GM23338 (cell line): Measurements from ENCODE around the gene MYO1E. TPM values are rescaled to one million over a fixed set of nuclear protein-coding genes. Genes with fewer than 3 reads are reported as not detected.

Source experiments
- ATAC-seq: fragments of 200-7000 bp; cut with Tn5 transposase; 3 replicates; pipeline ENCODE4 v1.9.1; 2020
- DNase-seq: peaks from one replicate; pipeline ENCODE4 v3.0.0-alpha.2; 2015; ENCODE audit warnings: low spot score
- H2AFZ ChIP-seq: fragments of 200-600 bp; sonication (generic); 2 replicates; pipeline ENCODE4 v1.8.0; 2016; ENCODE audit warnings: antibody characterized with exemption, mild to moderate bottlenecking, moderate library complexity
- H3F3A ChIP-seq: fragments of 200-600 bp; sonication (generic); replicated peaks from 2 replicates; pipeline ENCODE4 v1.8.0; 2017; ENCODE audit warnings: antibody characterized with exemption, mixed run types, low read depth
- H3K27ac ChIP-seq: fragments of 200-600 bp; sonication (generic); 2 replicates; pipeline ENCODE4 v1.6.1; 2016; ENCODE audit warnings: low read depth
- H3K27me3 ChIP-seq: fragments of 200-600 bp; sonication (generic); 2 replicates; pipeline ENCODE4 v1.8.0; 2016; ENCODE audit warnings: mild to moderate bottlenecking, mixed run types, moderate library complexity; ENCODE audit not compliant: insufficient read depth
- H3K36me3 ChIP-seq: fragments of 200-600 bp; sonication (generic); 2 replicates; pipeline ENCODE4 v1.8.0; 2016; ENCODE audit warnings: mild to moderate bottlenecking; ENCODE audit not compliant: insufficient read depth
- H3K4me1 ChIP-seq: fragments of 200-600 bp; sonication (generic); 2 replicates; pipeline ENCODE4 v1.8.0; 2016; ENCODE audit warnings: mild to moderate bottlenecking, moderate library complexity; ENCODE audit not compliant: insufficient read depth
- H3K4me2 ChIP-seq: fragments of 200-600 bp; sonication (generic); 2 replicates; pipeline ENCODE4 v1.7.1; 2017; ENCODE audit warnings: mixed run types
- H3K4me3 ChIP-seq: fragments of 200-600 bp; sonication (generic); 2 replicates; pipeline ENCODE4 v1.6.1; 2016; ENCODE audit warnings: mixed run types
- H3K79me2 ChIP-seq: fragments of 200-600 bp; sonication (generic); replicated peaks from 2 replicates; pipeline ENCODE4 v1.8.0; 2017; ENCODE audit warnings: mild to moderate bottlenecking; ENCODE audit not compliant: insufficient read depth
- H3K9me2 ChIP-seq: fragments of 200-600 bp; sonication (generic); 2 replicates; pipeline ENCODE4 v1.8.0; 2017; ENCODE audit not compliant: insufficient read depth
- H4K20me1 ChIP-seq: fragments of 200-600 bp; sonication (generic); replicated peaks from 2 replicates; pipeline ENCODE4 v1.8.0; 2017; ENCODE audit warnings: mild to moderate bottlenecking; ENCODE audit not compliant: insufficient read depth
- H3K27ac Mint-ChIP-seq: 2 replicates; pipeline ENCODE4 v1.8.0; 2020; ENCODE audit warnings: inconsistent platforms, mild to moderate bottlenecking, moderate library complexity, mixed read lengths
- H3K27me3 Mint-ChIP-seq: 3 replicates; pipeline ENCODE4 v1.8.0; 2022; ENCODE audit warnings: low read depth, mild to moderate bottlenecking, moderate library complexity, mixed read lengths, inconsistent platforms; ENCODE audit not compliant: insufficient read depth, poor library complexity
- H3K36me3 Mint-ChIP-seq: 3 replicates; pipeline ENCODE4 v1.8.0; 2021; ENCODE audit warnings: low read depth, mild to moderate bottlenecking, inconsistent platforms, moderate library complexity, mixed read lengths
- H3K4me1 Mint-ChIP-seq: 3 replicates; pipeline ENCODE4 v1.8.0; 2020; ENCODE audit warnings: mild to moderate bottlenecking, inconsistent platforms, mixed read lengths
- H3K4me3 Mint-ChIP-seq: 3 replicates; pipeline ENCODE4 v1.8.0; 2021; ENCODE audit warnings: moderate library complexity, mild to moderate bottlenecking, inconsistent platforms, mixed read lengths
- H3K9me3 Mint-ChIP-seq: 3 replicates; pipeline ENCODE4 v1.8.0; 2020; ENCODE audit warnings: moderate library complexity, mild to moderate bottlenecking, inconsistent platforms, mixed read lengths
- CREB1 ChIP-seq: fragments of 250-450 bp; sonication (Bioruptor Pico); IDR thresholded peaks from 2 replicates; pipeline ENCODE4 v1.5.0; 2020; ENCODE audit warnings: low read depth, mild to moderate bottlenecking, moderate library complexity
- CTCF ChIP-seq, 2 experiments: fragments of 200-600 bp in 1 of 2; sonication (generic) in 1 of 2; conservative IDR thresholded peaks; 2 replicates each; pipeline versions ENCODE4 v1.5.1 to v1.6.1; 2016 to 2017; ENCODE audit warnings: antibody characterized with exemption in 2 of 2, low read depth in 2 of 2, mild to moderate bottlenecking in 2 of 2, moderate library complexity in 1 of 2
- ETS1 ChIP-seq: IDR thresholded peaks from 2 replicates; pipeline ENCODE4 v1.6.1; 2016; ENCODE audit warnings: antibody characterized with exemption
- EZH2 ChIP-seq: fragments of 200-600 bp; sonication (generic); IDR thresholded peaks from one replicate; pipeline ENCODE4 v1.8.0; 2017; ENCODE audit warnings: antibody characterized with exemption, mild to moderate bottlenecking, low read depth; ENCODE audit not compliant: unreplicated experiment
- JUNB ChIP-seq: IDR thresholded peaks from one replicate; pipeline ENCODE4 v1.6.1; 2016; ENCODE audit warnings: antibody characterized with exemption; ENCODE audit not compliant: unreplicated experiment
- NANOG ChIP-seq: IDR thresholded peaks from 2 replicates; pipeline ENCODE4 v1.6.1; 2016; ENCODE audit warnings: antibody characterized with exemption, borderline replicate concordance
- POLR2AphosphoS5 ChIP-seq: IDR thresholded peaks from 2 replicates; pipeline ENCODE4 v1.6.1; 2016; ENCODE audit warnings: antibody characterized with exemption, low read depth
- REST ChIP-seq: IDR thresholded peaks from one replicate; pipeline ENCODE4 v1.6.1; 2018; ENCODE audit warnings: antibody characterized with exemption; ENCODE audit not compliant: unreplicated experiment
- ZNF114 ChIP-seq: fragments of 250-450 bp; sonication (Bioruptor Pico); IDR thresholded peaks from 2 replicates; pipeline ENCODE4 v1.5.0; 2020; ENCODE audit warnings: mild to moderate bottlenecking, moderate library complexity
- polyA plus RNA-seq: library from polyadenylated mRNA; unstranded; fragments of >200 nt; fragmentation: Nextera tagmentation; extraction: Ambion mirVana; gene quantifications from 2 replicates; pipeline ENCODE4 v1.2.1, GENCODE V29; 2016
- total RNA-seq: library from RNA; depleted of rRNA; stranded (reverse); fragments of >200 nt; shearing (Covaris generic); gene quantifications from 2 replicates; pipeline ENCODE4 v1.2.3, GENCODE V29; 2014

Gene MYO1E
- total and polyA plus RNA-seq, 2 experiments from 2014 or later = 68.3 to 131 TPM

- no peak for TF ChIP-seq REST
- no peak for TF ChIP-seq JUNB
- no peak for TF ChIP-seq ZNF114 (CRISPR knock-in tag)
- no peak for TF ChIP-seq EZH2
- TF ChIP-seq ETS1 = no peak
- no peak for TF ChIP-seq POLR2AphosphoS5
- TF ChIP-seq NANOG = no peak
- no peak for TF ChIP-seq CREB1 (CRISPR knock-in tag)
These were observed 23.5 kb upstream of the MYO1E start (continued) for GRCh38 chr15:59396211-59396610.

- H3K4me3 Mint-ChIP-seq = no peak overlapping the region
- H3K4me3 ChIP-seq = no peak overlapping the region
- no peaks in the 10 kb centered on the region for H3K36me3 ChIP-seq
- peaks cover under 1% of the 10 kb centered on the region; the same call in 1 of the 2 replicates for H3K4me1 ChIP-seq
- H3K36me3 Mint-ChIP-seq = no peaks in the 10 kb centered on the region
- no peaks in the 10 kb centered on the region for H3K79me2 ChIP-seq
- H3K27ac ChIP-seq = no peak overlapping the region
- DNase-seq (no peak), ATAC-seq (no peak)
- H3K4me2 ChIP-seq = no peak overlapping the region
- peaks cover 5% of the 10 kb centered on the region; the same call in 1 of the 3 replicates for H3K4me1 Mint-ChIP-seq
- H2AFZ ChIP-seq = no peak overlapping the region
- no peak overlapping the region for H3K27ac Mint-ChIP-seq
- no peaks in the 10 kb centered on the region for H3F3A ChIP-seq
- 0 out of 2 replicates have a peak, but pooled peaks cover 2% of the 10 kb centered on the region for H3K27me3 ChIP-seq
- no peaks in the 10 kb centered on the region for H3K9me2 ChIP-seq
- TF ChIP-seq CTCF (conservative IDR thresholded peaks at IDR 0.05; ENCODE audit: low read depth in 2 of 2) = no peak
- peaks cover 6% of the 10 kb centered on the region for H3K27me3 Mint-ChIP-seq
- H4K20me1 ChIP-seq = no peaks in the 10 kb centered on the region
- no peaks in the 10 kb centered on the region for H3K9me3 Mint-ChIP-seq
These were observed 21.5 kb upstream of the MYO1E start for GRCh38 chr15:59394166-59394661.
